SK-N-SH treated with all-trans-retinoic acid at 6 μM for 48 hours (cell line): ENCODE measurements around the gene TSPAN15.

ENCODE experiments used
- ATAC-seq: fragments of 200-7000 bp; cut with Tn5 transposase; 3 replicates; pipeline ENCODE4 v1.9.1; 2020; ENCODE audit warnings: mild to moderate bottlenecking, moderate library complexity
- ARNTL ChIP-seq: fragments of 450-650 bp; formaldehyde crosslinking; IDR thresholded peaks from 2 replicates; pipeline ENCODE4 v1.5.0; 2020; ENCODE audit warnings: low read depth, mild to moderate bottlenecking, moderate library complexity, borderline replicate concordance
- BACH2 ChIP-seq: fragments of 250-450 bp; sonication (Bioruptor Pico); IDR thresholded peaks from 2 replicates; pipeline ENCODE4 v1.9.0; 2021; ENCODE audit warnings: mild to moderate bottlenecking, borderline replicate concordance
- CSDC2 ChIP-seq: fragments of 250-450 bp; sonication (Bioruptor Pico); IDR thresholded peaks from 2 replicates; pipeline ENCODE4 v1.5.0; 2020; ENCODE audit warnings: mild to moderate bottlenecking, moderate library complexity
- ESRRG ChIP-seq: fragments of 250-450 bp; sonication (Bioruptor Pico); IDR thresholded peaks from 2 replicates; pipeline ENCODE4 v1.6.1; 2021; ENCODE audit warnings: mild to moderate bottlenecking
- ISL1 ChIP-seq: fragments of 250-450 bp; sonication (Bioruptor Pico); IDR thresholded peaks from 2 replicates; pipeline ENCODE4 v2.1.2; 2022; ENCODE audit warnings: mild to moderate bottlenecking, moderate library complexity
- OSR1 ChIP-seq: fragments of 250-450 bp; sonication (Bioruptor Pico); IDR thresholded peaks from 2 replicates; pipeline ENCODE4 v1.8.0; 2022; ENCODE audit warnings: moderate library complexity, mild to moderate bottlenecking, inconsistent platforms
- PPARA ChIP-seq: fragments of 250-450 bp; sonication (Bioruptor Pico); IDR thresholded peaks from 2 replicates; pipeline ENCODE4 v1.5.0; 2020; ENCODE audit warnings: mild to moderate bottlenecking, borderline replicate concordance
- SNAI2 ChIP-seq: fragments of 250-450 bp; sonication (Bioruptor Pico); IDR thresholded peaks from 2 replicates; pipeline ENCODE4 v1.5.0; 2020; ENCODE audit warnings: mild to moderate bottlenecking, moderate library complexity
- TCF4 ChIP-seq: fragments of 250-450 bp; sonication (Bioruptor Pico); IDR thresholded peaks from 2 replicates; pipeline ENCODE4 v1.8.0; 2021; ENCODE audit warnings: mild to moderate bottlenecking, moderate library complexity, borderline replicate concordance
- ZC3H10 ChIP-seq: fragments of 250-450 bp; sonication (Bioruptor Pico); IDR thresholded peaks from 2 replicates; pipeline ENCODE4 v1.5.1; 2021; ENCODE audit warnings: mild to moderate bottlenecking, moderate library complexity
- ZFP30 ChIP-seq: fragments of 450-650 bp; formaldehyde crosslinking; IDR thresholded peaks from 2 replicates; pipeline ENCODE4 v1.5.0; 2022; ENCODE audit warnings: mild to moderate bottlenecking, moderate library complexity
- ZNF565 ChIP-seq: fragments of 450-650 bp; formaldehyde crosslinking; conservative IDR thresholded peaks from 2 replicates; pipeline ENCODE4 v1.5.0; 2020; ENCODE audit warnings: low read depth, mild to moderate bottlenecking, moderate library complexity
- ZNF8 ChIP-seq: fragments of 450-650 bp; formaldehyde crosslinking; IDR thresholded peaks from 2 replicates; pipeline ENCODE4 v1.5.0; 2020; ENCODE audit warnings: mild to moderate bottlenecking, moderate library complexity
- TF ChIP-seq, protein P1 (sequence below): fragments of 250-450 bp; sonication (Bioruptor Pico); IDR thresholded peaks from 2 replicates; pipeline ENCODE4 v1.8.0; 2020; ENCODE audit warnings: mild to moderate bottlenecking, moderate library complexity, borderline replicate concordance
- TF ChIP-seq, protein P2 (sequence below): fragments of 250-450 bp; sonication (Bioruptor Pico); IDR thresholded peaks from 2 replicates; pipeline ENCODE4 v1.8.0; 2021; ENCODE audit warnings: low read depth, mild to moderate bottlenecking, moderate library complexity, borderline replicate concordance
- TF ChIP-seq, protein P3 (sequence below): fragments of 250-450 bp; sonication (Bioruptor Pico); IDR thresholded peaks from 2 replicates; pipeline ENCODE4 v1.5.0; 2020; ENCODE audit warnings: mild to moderate bottlenecking, moderate library complexity
- TF ChIP-seq, protein P4 (sequence below): fragments of 250-450 bp; sonication (Bioruptor Pico); IDR thresholded peaks from 2 replicates; pipeline ENCODE4 v1.5.1; 2021; ENCODE audit warnings: mild to moderate bottlenecking, moderate library complexity
- TF ChIP-seq, protein P5 (sequence below): fragments of 250-450 bp; sonication (Bioruptor Pico); IDR thresholded peaks from 2 replicates; pipeline ENCODE4 v1.5.1; 2020; ENCODE audit warnings: low read depth, mild to moderate bottlenecking, moderate library complexity

The TSPAN15 gene

DNA sequence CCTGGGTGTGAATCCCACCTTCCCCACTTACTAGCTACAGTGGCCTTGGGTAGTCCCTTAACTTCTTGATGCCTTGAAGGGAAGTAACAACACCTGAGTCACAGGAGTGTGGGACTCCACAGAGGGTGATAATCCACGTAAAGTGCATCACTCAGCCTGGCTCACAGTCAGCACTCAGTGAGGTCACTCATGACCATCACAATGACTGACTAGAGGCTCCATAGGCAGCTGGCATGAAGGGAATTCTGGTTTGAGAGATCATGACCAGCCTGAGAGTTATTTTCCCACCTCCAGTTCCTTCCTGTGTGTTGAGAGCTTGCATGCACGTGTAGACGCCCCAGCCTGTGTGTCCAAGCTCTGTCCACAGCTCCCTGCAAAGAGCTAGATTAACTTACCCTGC is 87.2 kb downstream of the TSPAN15 start:
- TF ChIP-seq ZFP30 (CRISPR knock-in tag), result no peak
- TF ChIP-seq, protein P1, sequence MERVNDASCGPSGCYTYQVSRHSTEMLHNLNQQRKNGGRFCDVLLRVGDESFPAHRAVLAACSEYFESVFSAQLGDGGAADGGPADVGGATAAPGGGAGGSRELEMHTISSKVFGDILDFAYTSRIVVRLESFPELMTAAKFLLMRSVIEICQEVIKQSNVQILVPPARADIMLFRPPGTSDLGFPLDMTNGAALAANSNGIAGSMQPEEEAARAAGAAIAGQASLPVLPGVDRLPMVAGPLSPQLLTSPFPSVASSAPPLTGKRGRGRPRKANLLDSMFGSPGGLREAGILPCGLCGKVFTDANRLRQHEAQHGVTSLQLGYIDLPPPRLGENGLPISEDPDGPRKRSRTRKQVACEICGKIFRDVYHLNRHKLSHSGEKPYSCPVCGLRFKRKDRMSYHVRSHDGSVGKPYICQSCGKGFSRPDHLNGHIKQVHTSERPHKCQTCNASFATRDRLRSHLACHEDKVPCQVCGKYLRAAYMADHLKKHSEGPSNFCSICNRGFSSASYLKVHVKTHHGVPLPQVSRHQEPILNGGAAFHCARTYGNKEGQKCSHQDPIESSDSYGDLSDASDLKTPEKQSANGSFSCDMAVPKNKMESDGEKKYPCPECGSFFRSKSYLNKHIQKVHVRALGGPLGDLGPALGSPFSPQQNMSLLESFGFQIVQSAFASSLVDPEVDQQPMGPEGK, result no peak
- no peak for TF ChIP-seq ISL1 (CRISPR knock-in tag)
- no peak for TF ChIP-seq TCF4 (CRISPR knock-in tag)
- TF ChIP-seq, protein P2, sequence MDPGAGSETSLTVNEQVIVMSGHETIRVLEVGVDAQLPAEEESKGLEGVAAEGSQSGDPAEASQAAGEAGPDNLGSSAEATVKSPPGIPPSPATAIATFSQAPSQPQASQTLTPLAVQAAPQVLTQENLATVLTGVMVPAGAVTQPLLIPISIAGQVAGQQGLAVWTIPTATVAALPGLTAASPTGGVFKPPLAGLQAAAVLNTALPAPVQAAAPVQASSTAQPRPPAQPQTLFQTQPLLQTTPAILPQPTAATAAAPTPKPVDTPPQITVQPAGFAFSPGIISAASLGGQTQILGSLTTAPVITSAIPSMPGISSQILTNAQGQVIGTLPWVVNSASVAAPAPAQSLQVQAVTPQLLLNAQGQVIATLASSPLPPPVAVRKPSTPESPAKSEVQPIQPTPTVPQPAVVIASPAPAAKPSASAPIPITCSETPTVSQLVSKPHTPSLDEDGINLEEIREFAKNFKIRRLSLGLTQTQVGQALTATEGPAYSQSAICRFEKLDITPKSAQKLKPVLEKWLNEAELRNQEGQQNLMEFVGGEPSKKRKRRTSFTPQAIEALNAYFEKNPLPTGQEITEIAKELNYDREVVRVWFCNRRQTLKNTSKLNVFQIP (CRISPR knock-in tag), result no peak
- TF ChIP-seq, protein P3, sequence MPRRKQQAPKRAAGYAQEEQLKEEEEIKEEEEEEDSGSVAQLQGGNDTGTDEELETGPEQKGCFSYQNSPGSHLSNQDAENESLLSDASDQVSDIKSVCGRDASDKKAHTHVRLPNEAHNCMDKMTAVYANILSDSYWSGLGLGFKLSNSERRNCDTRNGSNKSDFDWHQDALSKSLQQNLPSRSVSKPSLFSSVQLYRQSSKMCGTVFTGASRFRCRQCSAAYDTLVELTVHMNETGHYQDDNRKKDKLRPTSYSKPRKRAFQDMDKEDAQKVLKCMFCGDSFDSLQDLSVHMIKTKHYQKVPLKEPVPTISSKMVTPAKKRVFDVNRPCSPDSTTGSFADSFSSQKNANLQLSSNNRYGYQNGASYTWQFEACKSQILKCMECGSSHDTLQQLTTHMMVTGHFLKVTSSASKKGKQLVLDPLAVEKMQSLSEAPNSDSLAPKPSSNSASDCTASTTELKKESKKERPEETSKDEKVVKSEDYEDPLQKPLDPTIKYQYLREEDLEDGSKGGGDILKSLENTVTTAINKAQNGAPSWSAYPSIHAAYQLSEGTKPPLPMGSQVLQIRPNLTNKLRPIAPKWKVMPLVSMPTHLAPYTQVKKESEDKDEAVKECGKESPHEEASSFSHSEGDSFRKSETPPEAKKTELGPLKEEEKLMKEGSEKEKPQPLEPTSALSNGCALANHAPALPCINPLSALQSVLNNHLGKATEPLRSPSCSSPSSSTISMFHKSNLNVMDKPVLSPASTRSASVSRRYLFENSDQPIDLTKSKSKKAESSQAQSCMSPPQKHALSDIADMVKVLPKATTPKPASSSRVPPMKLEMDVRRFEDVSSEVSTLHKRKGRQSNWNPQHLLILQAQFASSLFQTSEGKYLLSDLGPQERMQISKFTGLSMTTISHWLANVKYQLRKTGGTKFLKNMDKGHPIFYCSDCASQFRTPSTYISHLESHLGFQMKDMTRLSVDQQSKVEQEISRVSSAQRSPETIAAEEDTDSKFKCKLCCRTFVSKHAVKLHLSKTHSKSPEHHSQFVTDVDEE (CRISPR knock-in tag), result no peak
- TF ChIP-seq, protein P4, sequence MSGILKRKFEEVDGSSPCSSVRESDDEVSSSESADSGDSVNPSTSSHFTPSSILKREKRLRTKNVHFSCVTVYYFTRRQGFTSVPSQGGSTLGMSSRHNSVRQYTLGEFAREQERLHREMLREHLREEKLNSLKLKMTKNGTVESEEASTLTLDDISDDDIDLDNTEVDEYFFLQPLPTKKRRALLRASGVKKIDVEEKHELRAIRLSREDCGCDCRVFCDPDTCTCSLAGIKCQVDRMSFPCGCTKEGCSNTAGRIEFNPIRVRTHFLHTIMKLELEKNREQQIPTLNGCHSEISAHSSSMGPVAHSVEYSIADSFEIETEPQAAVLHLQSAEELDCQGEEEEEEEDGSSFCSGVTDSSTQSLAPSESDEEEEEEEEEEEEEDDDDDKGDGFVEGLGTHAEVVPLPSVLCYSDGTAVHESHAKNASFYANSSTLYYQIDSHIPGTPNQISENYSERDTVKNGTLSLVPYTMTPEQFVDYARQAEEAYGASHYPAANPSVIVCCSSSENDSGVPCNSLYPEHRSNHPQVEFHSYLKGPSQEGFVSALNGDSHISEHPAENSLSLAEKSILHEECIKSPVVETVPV (CRISPR knock-in tag), result no peak
- no peak for TF ChIP-seq ZNF8 (CRISPR knock-in tag)
- TF ChIP-seq CSDC2 (CRISPR knock-in tag), result no peak
- TF ChIP-seq SNAI2 (CRISPR knock-in tag), result no peak
- no peak for TF ChIP-seq PPARA (CRISPR knock-in tag)
- no peak for TF ChIP-seq BACH2 (CRISPR knock-in tag)
- no peak for TF ChIP-seq ESRRG (CRISPR knock-in tag)
- TF ChIP-seq, all 23 proteins: peak for 0
- ATAC-seq, result no peak

DNA sequence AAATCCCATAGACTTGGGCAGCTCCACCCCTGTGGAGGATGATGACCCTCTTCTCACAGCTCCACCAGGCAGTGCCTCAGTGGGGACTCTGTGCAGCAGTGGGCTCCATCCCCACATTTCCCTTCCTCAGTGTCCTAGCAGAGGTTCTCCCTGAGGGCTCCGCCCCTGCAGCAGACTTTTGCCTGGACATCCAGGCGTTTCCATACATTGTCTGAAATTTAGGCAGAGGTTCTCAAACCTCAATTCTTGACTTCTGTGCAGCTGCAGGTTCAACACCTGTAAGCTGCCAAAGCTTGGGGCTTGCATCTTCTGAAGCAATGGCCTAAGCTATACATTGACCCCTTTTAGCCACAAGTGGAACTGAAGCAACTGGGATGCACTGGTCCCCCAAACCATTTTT is 90.2 kb downstream of the TSPAN15 start:
- no peak for TF ChIP-seq CSDC2 (CRISPR knock-in tag)
- TF ChIP-seq PPARA (CRISPR knock-in tag), result no peak
- TF ChIP-seq BACH2 (CRISPR knock-in tag), result no peak
- no peak for TF ChIP-seq ZNF8 (CRISPR knock-in tag)
- no peak for TF ChIP-seq OSR1 (CRISPR knock-in tag)
- TF ChIP-seq, protein P4 (CRISPR knock-in tag), result no peak
- no peak for TF ChIP-seq ZC3H10 (CRISPR knock-in tag)
- TF ChIP-seq, protein P2 (CRISPR knock-in tag), result no peak
- TF ChIP-seq, protein P5, sequence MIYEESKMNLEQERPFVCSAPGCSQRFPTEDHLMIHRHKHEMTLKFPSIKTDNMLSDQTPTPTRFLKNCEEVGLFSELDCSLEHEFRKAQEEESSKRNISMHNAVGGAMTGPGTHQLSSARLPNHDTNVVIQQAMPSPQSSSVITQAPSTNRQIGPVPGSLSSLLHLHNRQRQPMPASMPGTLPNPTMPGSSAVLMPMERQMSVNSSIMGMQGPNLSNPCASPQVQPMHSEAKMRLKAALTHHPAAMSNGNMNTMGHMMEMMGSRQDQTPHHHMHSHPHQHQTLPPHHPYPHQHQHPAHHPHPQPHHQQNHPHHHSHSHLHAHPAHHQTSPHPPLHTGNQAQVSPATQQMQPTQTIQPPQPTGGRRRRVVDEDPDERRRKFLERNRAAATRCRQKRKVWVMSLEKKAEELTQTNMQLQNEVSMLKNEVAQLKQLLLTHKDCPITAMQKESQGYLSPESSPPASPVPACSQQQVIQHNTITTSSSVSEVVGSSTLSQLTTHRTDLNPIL, result no peak
- TF ChIP-seq TCF4 (CRISPR knock-in tag), result no peak
- TF ChIP-seq ESRRG (CRISPR knock-in tag), result no peak
- TF ChIP-seq ZNF565 (CRISPR knock-in tag), result no peak
- TF ChIP-seq, protein P3 (CRISPR knock-in tag), result no peak
- TF ChIP-seq SNAI2 (CRISPR knock-in tag), result no peak
- no peak for TF ChIP-seq ARNTL
- ATAC-seq, result no peak
